Stimulated activated CD4-positive, alpha-beta T cell treated with anti-CD3 and anti-CD28 coated beads, Interleukin-12 subunit alpha, Interleukin-12 subunit beta, amount 100 ng/mL, for 4 hours (primary cell): Measurements from ENCODE around the gene FLT1.
A peak's percentile ranks its signal among the peaks of the same experiment; 100 is the strongest.

Source experiments
- DNase-seq: peaks from one replicate; pipeline ENCODE4 v3.0.0-alpha.2; 2020

Gene FLT1

DNA sequence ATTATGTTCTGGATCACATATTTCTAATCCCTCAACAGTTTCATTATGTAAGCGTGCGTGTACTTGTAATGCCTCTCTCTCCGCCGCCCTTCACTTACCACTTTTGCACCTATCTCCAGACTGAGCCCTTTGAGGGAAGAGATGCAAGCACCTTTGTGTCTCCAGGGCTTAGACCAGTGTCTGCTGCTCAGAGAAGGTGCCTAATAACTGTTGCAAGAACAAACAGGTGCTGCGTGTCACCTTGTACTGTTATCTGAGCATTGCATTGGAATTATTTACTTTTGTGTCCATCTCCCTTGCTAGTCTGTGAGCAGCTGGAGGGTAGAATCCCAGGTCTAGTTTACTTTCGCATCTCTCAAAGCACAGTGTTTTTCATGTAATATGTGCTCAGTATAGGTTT lies 156.2 kb downstream of the FLT1 start:
- no peak for DNase-seq

DNA sequence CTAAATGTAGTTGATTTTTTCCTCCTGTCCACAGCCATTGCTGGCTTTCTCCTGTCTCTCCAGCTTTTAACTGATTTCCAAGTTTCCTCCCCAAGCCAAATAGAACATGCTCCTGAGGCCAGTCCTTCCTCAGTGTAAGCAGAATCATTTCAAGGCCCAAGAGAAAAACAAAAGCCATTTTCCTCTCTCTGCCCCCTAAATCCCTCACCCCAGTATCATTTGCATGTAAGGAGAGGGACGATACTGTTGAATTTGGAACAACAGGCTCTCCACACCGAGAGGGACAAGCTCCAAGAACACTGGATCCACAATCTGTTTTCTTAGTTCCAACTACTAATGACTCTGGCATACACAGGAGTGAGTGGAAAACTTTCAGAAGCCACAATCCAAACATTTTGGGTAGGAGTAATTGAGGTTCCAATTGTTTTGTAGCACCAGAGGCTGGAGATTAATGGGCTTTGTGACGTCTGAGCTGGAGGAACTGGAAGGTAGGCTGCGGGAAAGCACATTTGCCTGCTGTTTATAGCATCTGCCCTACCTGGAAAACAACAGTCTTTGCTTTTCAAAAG lies 156.8 kb downstream of the FLT1 start:
- no peak for DNase-seq

- no peak for DNase-seq
These were observed 157.5 kb downstream of the FLT1 start for GRCh38 chr13:28337166-28338005.

GRCh38 chr13:28336193-28336657 lies 158.7 kb downstream of the FLT1 start:
- no peak for DNase-seq

- no peak for DNase-seq
These were observed 161.6 kb downstream of the FLT1 start for GRCh38 chr13:28333204-28333881.

DNA sequence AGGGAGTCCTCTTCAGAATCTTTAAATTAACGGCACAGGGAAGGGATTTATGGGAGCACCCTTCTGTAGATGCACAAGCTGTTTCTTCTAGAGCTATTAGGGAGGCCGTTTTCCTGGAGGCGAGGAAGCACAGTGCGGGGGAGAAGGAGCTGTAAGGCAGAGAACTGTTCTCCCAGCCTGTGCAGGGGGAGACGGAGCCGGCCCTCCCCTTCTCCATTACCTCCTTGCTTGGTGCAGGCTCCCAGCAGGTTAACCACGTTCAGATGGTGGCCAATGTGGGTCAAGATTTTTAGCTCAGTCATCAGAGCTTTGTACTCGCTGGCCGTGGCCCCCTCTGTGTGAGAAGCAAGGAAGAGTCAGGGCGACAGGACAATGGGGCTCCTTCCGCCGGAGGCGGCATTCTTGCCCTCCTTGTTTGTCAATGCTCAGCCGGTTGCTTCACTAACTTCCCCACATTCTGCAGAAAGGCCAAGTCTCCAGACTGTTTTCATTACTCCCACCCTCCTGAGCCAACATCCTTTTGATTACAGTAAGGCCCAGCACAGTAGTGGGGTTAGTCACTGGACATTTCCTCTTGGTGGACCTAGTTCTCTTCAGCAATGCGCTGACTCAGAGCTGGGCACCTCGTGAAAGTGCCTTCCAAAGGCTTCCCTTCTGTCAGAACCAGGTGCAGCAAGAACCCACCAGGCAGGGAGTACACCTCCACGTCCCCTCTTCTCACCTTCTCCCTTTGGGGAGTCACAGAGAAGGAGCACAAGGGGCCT lies 165.4 kb downstream of the FLT1 start:
- DNase-seq = no peak

DNA sequence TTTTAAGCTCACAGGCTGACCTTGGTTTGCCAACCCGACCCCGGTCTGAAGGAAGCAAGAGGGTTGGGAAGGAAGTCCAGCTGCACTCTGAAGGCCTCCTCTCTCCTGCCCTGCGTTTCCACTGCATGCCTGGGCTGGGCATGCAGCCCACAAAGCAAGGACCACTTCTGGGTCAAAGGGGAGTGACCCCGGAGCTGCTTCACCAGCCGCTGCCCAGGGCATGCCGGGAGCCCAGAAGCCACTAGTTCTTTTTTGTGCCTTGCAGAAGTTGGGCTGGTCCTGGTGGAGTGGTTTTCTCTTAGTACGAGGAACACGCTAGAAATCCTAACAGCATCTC lies 166.7 kb downstream of the FLT1 start:
- no peak for DNase-seq

- no peak for DNase-seq
These were observed 167.3 kb downstream of the FLT1 start for GRCh38 chr13:28327373-28328270.

- DNase-seq = no peak
These were observed 168.9 kb downstream of the FLT1 start for GRCh38 chr13:28326056-28326455.

GRCh38 chr13:28325022-28325421 lies 169.9 kb downstream of the FLT1 start:
- no peak for DNase-seq

DNA sequence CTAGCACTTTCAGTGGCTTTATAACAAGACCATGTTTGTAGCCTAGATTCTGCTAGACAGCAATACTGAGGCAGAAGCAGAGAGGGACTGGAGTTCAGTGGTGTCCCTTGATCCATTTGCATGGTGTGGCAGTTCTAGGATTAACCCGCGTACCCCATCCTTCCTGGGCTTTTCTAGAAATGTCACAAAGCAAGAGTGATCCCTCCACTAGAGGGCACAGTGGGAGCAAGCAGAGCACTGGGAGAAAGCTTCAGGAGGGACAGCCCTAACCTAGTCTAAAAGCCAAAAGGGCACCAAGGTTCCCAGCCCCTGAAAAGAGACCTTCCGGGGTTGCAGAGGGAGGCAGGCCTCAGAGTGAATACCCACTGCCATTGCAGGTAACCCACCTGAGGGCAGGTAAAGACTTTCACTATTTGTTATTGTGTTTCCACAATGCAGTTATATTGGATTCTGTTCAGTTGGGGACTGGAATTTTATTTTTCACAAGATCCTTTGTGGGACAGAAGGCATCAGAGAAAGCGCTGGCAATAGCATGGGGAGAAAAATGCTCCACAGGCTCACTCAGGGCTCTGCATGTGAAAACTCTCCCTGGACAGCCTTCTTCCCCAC lies 170.6 kb downstream of the FLT1 start:
- DNase-seq = peak; percentile 30

GRCh38 chr13:28322256-28322905 lies 172.5 kb downstream of the FLT1 start:
- DNase-seq = no peak

- no peak for DNase-seq
These were observed 173.2 kb downstream of the FLT1 start for GRCh38 chr13:28321756-28322155.

- no peak for DNase-seq
These were observed 173.9 kb downstream of the FLT1 start for GRCh38 chr13:28320884-28321574.

DNA sequence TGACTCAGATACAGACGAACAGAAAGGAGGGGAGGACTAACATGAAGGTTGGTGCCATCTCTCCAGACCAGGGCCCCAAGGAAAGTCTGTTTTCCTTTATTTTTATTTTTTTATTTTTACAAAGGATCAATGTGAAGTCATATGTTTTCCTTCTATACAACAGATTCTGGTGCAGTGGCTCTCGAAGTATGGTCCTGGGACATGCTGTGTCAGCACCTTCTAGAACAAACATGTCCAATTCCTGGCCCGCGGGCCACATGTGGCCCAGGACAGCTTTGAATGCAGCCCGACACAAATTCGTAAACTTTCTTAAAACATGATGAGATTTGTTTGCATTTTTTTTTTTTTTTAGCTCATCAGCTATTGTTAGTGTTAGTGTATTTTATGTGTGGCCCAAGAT lies 174.7 kb downstream of the FLT1 start:
- no peak for DNase-seq

DNA sequence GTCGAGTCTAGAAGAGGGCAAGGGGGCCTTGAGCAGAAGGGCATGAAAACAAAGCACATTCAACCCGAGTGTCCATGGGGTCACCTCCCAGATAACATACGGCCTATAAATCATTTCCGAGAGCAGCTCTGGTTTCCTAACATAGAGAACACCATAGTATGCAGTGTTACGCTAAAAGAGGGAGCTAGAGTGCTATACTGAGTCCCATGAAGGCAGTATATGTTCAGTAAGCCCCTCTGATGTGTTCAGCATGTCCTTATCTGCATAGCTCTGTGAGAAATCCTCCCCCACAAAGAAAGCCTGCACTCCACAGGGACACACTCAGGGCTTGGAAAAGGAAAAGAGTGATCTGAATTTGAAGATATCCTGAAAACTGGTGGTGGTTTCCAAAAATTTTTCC lies 175.4 kb downstream of the FLT1 start:
- DNase-seq = no peak

DNA sequence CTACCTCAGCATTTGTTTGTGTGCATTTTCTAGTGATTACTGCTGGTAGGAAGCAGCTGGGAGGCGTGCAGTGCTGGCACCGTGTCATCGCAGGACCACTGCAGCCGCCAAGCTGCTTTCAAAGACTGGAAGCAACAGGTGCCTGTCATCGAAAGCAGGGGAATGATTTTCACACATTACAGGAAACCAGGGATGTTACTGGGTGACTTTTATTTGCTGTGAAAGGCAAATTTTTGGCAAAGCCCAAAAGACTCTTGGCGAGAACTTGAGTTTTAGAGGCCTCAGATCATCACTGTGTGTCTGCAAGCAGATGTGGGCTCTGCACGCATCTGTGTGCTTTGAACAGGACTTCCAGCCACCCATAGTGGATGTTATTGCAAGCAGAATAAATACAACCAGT lies 176.4 kb downstream of the FLT1 start:
- DNase-seq = no peak

DNA sequence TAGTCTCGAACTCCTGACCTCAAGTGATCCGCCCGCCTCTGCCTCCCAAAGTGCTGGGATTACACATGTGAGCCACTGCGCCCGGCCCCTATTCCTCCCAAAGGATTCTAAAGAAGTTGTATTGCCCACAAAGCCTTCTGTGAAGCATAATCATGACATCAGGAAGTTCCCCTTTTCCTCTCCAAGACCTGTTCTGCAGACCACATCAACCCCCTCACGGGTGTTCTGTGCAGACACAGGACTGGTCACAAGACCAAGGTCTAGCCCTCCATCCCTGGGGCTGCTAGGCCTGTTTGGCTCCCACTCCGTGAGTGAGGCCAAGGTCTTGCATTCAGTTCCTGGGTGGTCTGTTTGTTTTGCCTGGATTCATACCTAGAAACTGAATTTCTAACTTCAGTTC lies 178.1 kb downstream of the FLT1 start:
- no peak for DNase-seq

DNA sequence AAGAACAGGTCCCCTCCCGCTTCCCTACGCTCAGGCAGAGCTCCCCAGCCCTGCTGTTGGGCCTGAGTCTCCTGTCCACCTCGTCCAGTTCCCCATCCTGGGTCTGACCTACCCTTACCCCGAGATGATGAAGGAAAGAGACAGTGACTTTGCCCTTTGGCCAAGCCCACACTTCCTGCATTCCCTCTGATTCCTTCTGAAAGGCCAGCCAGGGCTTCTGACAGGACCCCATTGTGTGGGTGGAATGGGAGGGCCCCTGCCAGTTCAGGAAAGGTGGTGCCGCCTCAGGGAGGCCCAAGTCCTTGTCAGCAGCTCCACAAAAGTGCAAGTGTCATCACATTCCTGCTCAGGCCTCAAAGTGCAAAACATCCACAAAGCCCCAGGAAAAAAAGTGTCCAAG lies 178.8 kb downstream of the FLT1 start:
- no peak for DNase-seq

GRCh38 chr13:28314879-28315278 lies 180.0 kb downstream of the FLT1 start:
- DNase-seq = no peak

DNA sequence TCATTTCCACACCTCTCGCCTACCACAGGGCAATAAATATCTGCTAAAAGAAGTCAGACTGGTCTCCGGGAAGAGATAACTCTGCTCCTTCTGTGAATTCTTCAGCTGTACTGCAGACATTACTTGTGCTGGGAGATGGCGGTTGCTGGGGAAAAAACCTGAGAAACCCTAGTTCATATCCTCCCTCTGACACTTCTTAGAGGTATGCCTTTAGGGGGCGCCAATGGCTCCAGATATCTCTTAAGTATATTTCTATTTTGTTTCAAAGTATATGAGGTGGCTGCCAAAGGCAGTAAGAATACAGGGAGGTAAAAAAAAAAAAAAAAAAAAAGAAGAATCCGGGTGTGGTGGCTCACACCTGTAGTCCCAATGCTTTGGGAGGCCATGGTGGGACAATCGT lies 181.3 kb downstream of the FLT1 start:
- no peak for DNase-seq
